Sigmoid colon (tissue), 7 donors: Measurements from ENCODE around the gene SNAI3. TPM values are rescaled to one million over a fixed set of nuclear protein-coding genes. Genes with fewer than 3 reads are reported as not detected.

ENCODE experiments used
- DNase-seq: peaks from one replicate; pipeline ENCODE4 v3.0.0-alpha.2; 2019
- H3K27ac ChIP-seq, 4 donors: fragments of 200-600 bp; sonication (generic); one replicate each; pipeline ENCODE4 v1.5.1; 2016 to 2019; ENCODE audit warnings: mild to moderate bottlenecking in 1 of 4
- H3K27me3 ChIP-seq, 3 donors: fragments of 200-600 bp; sonication (generic); one replicate each; pipeline ENCODE4 v1.5.1; 2019; ENCODE audit warnings: mild to moderate bottlenecking in 1 of 3
- H3K36me3 ChIP-seq, 4 donors: fragments of 200-600 bp; sonication (generic); one replicate each; pipeline ENCODE4 v1.5.1; 2016 to 2019
- H3K4me1 ChIP-seq, 4 donors: fragments of 200-600 bp; sonication (generic); one replicate each; pipeline ENCODE4 v1.5.1; 2017 to 2019
- H3K4me3 ChIP-seq, 4 donors: fragments of 200-600 bp; sonication (generic); one replicate each; pipeline ENCODE4 v1.5.1; 2017 to 2019; ENCODE audit warnings: mild to moderate bottlenecking in 2 of 4, moderate library complexity in 1 of 4
- H3K9me3 ChIP-seq, 4 donors: fragments of 200-600 bp in 3 of 4; sonication (generic) in 3 of 4; one replicate each; pipeline versions ENCODE4 v1.5.1 to v1.6.1; 2013 to 2019
- EP300 ChIP-seq, 4 donors: sonication (generic); formaldehyde crosslinking; IDR thresholded peaks; one replicate each; pipeline ENCODE4 v1.6.1; 2017; ENCODE audit warnings: antibody characterized with exemption in 4 of 4
- POLR2A ChIP-seq, 2 donors: fragments of 450-650 bp; IDR thresholded peaks; one replicate each; pipeline ENCODE4 v1.6.1; 2016; ENCODE audit warnings: antibody characterized with exemption in 2 of 2, mild to moderate bottlenecking in 2 of 2, moderate library complexity in 2 of 2
- POLR2AphosphoS5 ChIP-seq, 4 donors: sonication (generic); formaldehyde crosslinking; IDR thresholded peaks; one replicate each; pipeline ENCODE4 v1.6.1; 2017; ENCODE audit warnings: antibody characterized with exemption in 4 of 4
- WGBS, 2 donors: extraction: QIAGEN DNeasy Blood & Tissue Kit; methylation state at CpG; one replicate each; pipeline ENCODE4 v1.1.7; 2013; 5-methylcytosine and 5-hydroxymethylcytosine counted together
- intact Hi-C: fragments of 100-400 bp; cut with DNase I; formaldehyde crosslinking; loops from one replicate; pipeline ENCODE4 v1.15.1; 2023
- polyA plus RNA-seq, 3 donors: library from polyadenylated mRNA; stranded (reverse); fragments of 200-250 nt; gene quantifications; one replicate each; pipeline ENCODE4 v1.2.3, GENCODE V29; 2013
- total RNA-seq, 4 donors: library from RNA; depleted of rRNA; stranded (reverse); fragments of >200 nt; gene quantifications; one replicate each; pipeline ENCODE4 v1.1.0, GENCODE V29; 2016
- TF ChIP-seq, protein P1 (sequence below), 4 experiments: fragments of 450-650 bp in 3 of 4; fragments of 200-600 bp in 1 of 4; IDR thresholded peaks; one replicate each; pipeline ENCODE4 v1.5.1; 2016 to 2019; ENCODE audit warnings: antibody characterized with exemption in 4 of 4, mild to moderate bottlenecking in 3 of 4, moderate library complexity in 2 of 4
- donor health status: healthy with polysubstance abuse.
- donor health status: Bipolar disorder and iron deficiency.
- donor health status: healthy.

Gene SNAI3
- total and polyA plus RNA-seq, 7 donors = 0.46 to 3.0 (median 0.71) TPM; not detected in 2

DNA sequence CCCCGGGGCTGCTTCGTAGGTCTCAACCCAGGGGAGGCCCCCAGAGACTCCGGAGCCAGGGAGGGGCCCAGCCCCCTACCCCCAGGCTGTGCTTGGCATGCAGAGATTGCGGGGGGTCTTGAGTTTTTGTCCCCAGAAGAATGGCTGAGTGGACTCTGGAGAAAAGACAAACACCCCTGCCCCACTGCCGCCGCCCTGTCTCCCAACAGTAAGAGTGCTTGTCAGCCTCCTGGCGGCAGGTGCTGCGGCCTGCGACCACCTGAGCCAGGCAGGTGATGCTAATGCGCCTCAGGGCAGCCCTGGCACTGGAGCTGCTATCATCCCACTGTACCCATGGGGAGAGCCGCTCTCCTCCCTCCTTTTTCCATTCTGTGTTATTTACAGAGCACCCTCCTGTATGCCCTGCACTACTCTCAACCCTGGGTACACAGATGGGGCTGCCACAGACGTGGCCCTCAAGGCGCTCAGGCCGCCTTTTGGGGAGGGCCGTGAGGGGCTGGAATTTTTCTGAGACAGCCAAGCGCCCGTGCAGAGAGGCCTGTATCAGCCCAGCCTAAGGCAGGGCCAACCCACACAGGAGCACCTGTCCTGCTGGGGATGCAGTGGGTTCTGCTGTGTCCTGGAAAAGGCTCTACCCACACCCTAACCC, 50.5 kb downstream of the SNAI3 start:
- WGBS, 2 donors = 88 to 89% methylated on average over 17 of the region's 17 CpGs
- TF ChIP-seq POLR2A (IDR thresholded peaks at IDR 0.05) (no peak), POLR2AphosphoS5 (IDR thresholded peaks at IDR 0.05) (no peak), EP300 (IDR thresholded peaks at IDR 0.05) (no peak)
- TF ChIP-seq, protein P1, sequence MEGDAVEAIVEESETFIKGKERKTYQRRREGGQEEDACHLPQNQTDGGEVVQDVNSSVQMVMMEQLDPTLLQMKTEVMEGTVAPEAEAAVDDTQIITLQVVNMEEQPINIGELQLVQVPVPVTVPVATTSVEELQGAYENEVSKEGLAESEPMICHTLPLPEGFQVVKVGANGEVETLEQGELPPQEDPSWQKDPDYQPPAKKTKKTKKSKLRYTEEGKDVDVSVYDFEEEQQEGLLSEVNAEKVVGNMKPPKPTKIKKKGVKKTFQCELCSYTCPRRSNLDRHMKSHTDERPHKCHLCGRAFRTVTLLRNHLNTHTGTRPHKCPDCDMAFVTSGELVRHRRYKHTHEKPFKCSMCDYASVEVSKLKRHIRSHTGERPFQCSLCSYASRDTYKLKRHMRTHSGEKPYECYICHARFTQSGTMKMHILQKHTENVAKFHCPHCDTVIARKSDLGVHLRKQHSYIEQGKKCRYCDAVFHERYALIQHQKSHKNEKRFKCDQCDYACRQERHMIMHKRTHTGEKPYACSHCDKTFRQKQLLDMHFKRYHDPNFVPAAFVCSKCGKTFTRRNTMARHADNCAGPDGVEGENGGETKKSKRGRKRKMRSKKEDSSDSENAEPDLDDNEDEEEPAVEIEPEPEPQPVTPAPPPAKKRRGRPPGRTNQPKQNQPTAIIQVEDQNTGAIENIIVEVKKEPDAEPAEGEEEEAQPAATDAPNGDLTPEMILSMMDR (IDR thresholded peaks at IDR 0.05) = no peak
- no peak for DNase-seq
- H3K27me3 ChIP-seq = peaks cover 28 to 74% (median 61%) of the 10 kb centered on the region in 3 donors
- H3K4me3 ChIP-seq = no peak overlapping the region
- peaks cover 12 to 23% (median 16%) of the 10 kb centered on the region in 4 donors for H3K36me3 ChIP-seq
- no peaks in the 10 kb centered on the region for H3K9me3 ChIP-seq
- peaks cover 0 to 19% (median 17%) of the 10 kb centered on the region in 4 donors for H3K4me1 ChIP-seq
- intact Hi-C loops = no loop called here
- no peak overlapping the region for H3K27ac ChIP-seq

DNA sequence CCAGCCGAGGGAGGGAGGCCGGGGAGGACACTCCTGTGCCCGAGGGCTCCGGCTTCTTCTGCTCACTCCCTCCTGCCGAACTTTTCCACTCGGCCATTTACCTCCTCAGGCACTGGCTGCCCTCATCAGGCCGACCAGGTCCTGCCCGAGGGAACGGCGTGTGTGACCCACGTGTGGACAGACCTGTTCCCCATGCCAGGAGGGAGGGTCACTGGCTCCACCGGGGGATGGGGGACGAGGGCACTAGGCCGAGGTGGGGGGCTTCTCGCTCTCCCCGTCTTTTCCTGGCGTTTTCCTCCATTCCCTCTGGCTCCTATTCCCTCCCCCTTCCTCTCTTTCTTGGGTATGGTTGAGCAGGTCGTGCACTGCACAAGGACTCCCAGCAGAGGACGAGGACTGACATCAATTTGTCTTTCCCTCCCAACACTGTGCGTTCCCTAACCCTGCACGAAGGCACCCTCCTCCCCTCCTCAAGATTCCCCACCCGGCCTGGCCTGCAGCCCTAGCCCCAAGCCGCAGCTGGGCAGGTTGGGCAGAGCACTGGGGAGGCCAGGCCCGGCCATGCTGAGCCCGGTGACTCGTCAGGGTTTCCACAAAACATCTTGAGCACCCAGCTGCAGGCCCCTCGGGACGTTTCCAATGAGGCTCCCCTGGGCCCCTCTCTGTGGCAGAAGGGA, 51.2 kb downstream of the SNAI3 start:
- Histone ChIP-seq H3K4me3 (peak overlapping the region in 3 of 4 donors; percentile 29 to 39 (median 36)), H3K9me3 (no peaks in the 10 kb centered on the region), H3K36me3 (peaks cover 16 to 29% (median 23%) of the 10 kb centered on the region in 4 donors), H3K27ac (no peak overlapping the region), H3K4me1 (peaks cover 0 to 19% (median 17%) of the 10 kb centered on the region in 4 donors), H3K27me3 (peaks cover 25 to 67% (median 60%) of the 10 kb centered on the region in 3 donors)
- intact Hi-C loops = no loop called here
- DNase-seq = no peak
- TF ChIP-seq POLR2AphosphoS5 (IDR thresholded peaks at IDR 0.05) (no peak), EP300 (IDR thresholded peaks at IDR 0.05) (no peak), POLR2A (IDR thresholded peaks at IDR 0.05) (no peak)
- TF ChIP-seq, protein P1 (IDR thresholded peaks at IDR 0.05) = no peak
- WGBS, 2 donors = 36 to 37% methylated on average over 28 of the region's 28 CpGs

DNA sequence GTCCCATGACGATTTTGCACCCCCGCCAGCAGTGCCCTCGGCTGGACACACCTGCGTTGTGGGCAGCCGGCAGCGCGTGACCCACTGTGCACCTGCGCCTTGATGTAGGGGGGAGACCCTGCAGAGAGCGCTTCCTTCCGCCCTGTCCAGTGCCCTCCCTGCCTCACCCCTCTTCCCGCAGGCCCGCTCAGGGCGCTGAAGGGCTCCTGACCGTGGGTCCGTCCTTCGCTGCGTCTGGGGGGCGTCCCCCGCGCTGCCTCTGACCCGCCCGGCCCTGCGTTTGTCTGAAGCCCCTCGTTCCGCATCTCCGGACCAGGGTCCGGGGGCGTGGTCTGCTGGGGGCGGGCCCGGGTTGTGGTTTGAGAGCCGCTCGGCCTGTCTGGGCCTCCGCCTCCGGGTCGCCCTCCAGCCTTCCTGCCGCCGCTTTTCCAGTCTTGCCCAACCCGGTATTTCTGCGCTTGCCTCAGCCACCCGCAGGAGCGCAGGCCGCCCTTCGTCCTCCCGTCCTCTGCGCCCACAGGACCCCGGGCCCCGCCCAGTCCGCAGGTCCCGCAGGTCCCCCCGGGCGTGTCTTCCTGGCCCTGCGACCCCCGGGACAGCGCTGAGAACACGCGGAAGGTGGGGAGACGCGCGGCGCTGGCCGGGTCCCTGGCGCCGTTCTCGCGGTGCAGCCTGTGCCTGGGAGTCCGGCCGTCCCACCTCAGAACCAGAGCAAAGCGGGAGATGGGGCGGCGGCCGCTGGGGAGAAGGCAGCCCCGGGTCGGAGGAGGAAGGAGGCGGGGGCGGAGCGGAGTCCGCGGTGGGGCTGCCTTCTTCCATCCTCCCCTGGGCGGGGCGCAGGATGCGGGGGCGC, 51.9 kb downstream of the SNAI3 start:
- H3K27ac ChIP-seq = no peak overlapping the region
- 2 to 3% methylated on average over 80 to 81 of the region's 82 CpGs for WGBS, 2 donors

DNA sequence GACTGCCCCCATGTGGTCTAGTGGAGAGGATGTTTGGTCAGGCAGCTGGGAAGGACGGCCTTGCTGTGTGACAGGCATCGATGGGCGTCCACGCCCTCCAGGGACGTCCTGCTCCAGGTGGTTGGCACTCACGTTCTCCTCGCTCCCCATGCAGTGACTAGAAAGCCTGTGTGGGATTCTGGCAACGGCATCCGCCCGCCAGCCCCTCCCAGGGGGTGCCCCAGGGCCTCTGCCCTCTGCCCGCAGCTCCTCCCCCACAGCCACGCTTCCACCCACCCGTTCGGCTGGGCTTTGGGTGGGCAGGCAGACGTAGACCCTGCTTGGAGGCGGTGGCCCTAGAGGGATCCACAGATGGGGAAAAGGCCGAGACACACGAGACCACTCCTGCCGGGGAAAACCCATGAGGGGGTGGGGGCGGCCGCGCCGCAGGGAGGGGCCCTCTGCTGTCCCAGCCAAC, 52.6 kb downstream of the SNAI3 start:
- Histone ChIP-seq H3K4me1 (peaks cover 0 to 18% (median 15%) of the 10 kb centered on the region in 4 donors), H3K9me3 (no peaks in the 10 kb centered on the region), H3K4me3 (peak overlapping the region in 3 of 4 donors; percentile 29 to 39 (median 36)), H3K27ac (no peak overlapping the region), H3K36me3 (peaks cover 16 to 43% (median 32%) of the 10 kb centered on the region in 4 donors), H3K27me3 (peaks cover 12 to 53% (median 46%) of the 10 kb centered on the region in 3 donors)
- no peak for TF ChIP-seq POLR2AphosphoS5 (IDR thresholded peaks at IDR 0.05)
- TF ChIP-seq EP300 (IDR thresholded peaks at IDR 0.05) = no peak
- TF ChIP-seq, protein P1 (IDR thresholded peaks at IDR 0.05) = no peak
- no peak for TF ChIP-seq POLR2A (IDR thresholded peaks at IDR 0.05)
- DNase-seq = no peak
- WGBS, 2 donors = 6 to 18% methylated on average over 23 of the region's 23 CpGs
- intact Hi-C loops = no loop called here

More for the DNA sequence above, 51.9 kb downstream of the SNAI3 start:
- no peak for DNase-seq
- Histone ChIP-seq H3K9me3 (no peaks in the 10 kb centered on the region), H3K4me3 (peak overlapping the region in 3 of 4 donors; percentile 29 to 39 (median 36)), H3K27me3 (peaks cover 18 to 60% (median 53%) of the 10 kb centered on the region in 3 donors), H3K4me1 (peaks cover 0 to 18% (median 15%) of the 10 kb centered on the region in 4 donors), H3K36me3 (peaks cover 16 to 37% (median 30%) of the 10 kb centered on the region in 4 donors)
- TF ChIP-seq, protein P1 (IDR thresholded peaks at IDR 0.05) = no peak
- TF ChIP-seq POLR2AphosphoS5 (IDR thresholded peaks at IDR 0.05) = no peak
- no peak for TF ChIP-seq EP300 (IDR thresholded peaks at IDR 0.05)
- TF ChIP-seq POLR2A (IDR thresholded peaks at IDR 0.05) = no peak
- intact Hi-C loops = no loop called here
